Mucosa of gallbladder (tissue), 1 donor: ENCODE results near the gene RNF135. TPM values are rescaled to one million over a fixed set of nuclear protein-coding genes. Genes with fewer than 3 reads are reported as not detected.
"Not testable (repeated sequence)": the region's sequence is repeated elsewhere in the genome, so short reads cannot be mapped to it uniquely, and the experiment has no call there.

Experiments used
- DNase-seq: peaks from one replicate; pipeline ENCODE4 v3.0.0-alpha.2; 2020; ENCODE audit warnings: low spot score
- total RNA-seq: library from RNA; stranded (reverse); gene quantifications from one replicate; pipeline ENCODE4 v1.2.1, GENCODE V29; 2021
- donor health status: DM: no; HTN: no; CAD: no.

The RNF135 gene
- total RNA-seq, 1 donor from 2014 or later = 22.3 TPM

DNA sequence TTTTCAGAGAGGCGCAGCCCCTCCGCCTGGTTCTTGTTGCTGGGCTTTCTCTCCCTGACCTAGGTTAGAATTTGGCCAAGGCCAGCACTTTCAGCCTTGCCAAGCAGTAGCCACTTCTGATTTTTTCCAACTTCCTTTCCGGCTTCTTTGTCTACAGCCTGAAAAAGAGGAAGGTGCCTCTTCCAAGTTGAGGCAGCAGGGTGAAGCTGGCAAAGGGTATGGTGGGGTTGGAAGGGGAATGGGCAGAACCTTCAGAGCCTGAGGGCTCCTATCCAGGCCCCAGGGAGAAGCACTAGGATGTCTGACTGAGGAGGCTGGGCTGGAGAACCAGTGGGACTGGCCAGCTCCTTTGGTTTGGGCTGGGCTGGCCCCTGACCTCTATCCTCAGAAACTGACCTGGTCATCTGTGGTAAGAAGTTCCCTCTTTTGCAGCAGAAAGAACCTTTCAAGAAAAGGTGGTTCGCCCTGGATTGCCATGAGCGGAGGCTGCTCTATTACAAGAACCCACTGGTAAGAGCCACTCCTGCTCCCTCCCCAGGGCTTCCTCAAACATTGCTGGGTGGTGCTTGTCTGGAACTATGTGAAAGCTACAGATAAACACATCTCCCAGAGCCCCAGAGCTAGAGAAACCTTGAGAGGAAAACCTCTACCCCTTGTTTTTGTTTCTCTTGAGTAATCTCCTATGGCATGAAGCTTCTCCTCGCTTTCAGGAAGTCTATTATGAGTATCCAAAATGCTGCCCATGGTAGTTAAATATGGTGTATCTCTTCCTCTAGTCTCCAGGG is 16.6 kb upstream of the RNF135 start:
- DNase-seq = no peak

DNA sequence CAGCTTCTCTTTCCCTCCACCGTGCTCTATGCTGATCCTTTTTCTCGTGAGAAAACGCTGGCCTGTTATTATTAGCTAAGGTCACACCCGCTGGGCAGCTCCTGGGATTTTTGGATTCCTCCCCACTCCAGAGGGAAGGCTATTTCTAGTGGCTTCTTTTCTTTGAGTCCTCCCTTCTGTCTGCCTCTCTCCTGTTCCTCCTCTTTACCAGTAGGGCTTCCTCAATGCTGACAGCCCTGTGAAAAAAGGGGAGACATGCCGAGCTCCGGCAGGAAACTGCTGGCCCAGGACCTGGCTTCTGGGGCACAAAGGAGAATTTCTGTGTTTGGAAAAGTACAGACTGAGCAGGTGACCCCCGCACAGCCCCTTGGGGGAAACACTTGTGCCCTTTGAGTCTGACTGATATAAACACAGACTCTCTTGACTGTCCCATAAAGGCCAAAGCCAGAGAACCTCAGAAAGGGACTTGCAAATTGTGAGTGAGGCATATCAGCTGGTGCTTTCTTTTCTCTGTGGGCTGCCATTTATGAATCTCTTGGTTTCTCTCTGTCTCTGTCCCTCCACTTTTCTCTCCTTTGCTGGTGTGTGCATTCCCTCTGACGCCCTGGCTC is 14.0 kb upstream of the RNF135 start:
- no peak for DNase-seq

DNA sequence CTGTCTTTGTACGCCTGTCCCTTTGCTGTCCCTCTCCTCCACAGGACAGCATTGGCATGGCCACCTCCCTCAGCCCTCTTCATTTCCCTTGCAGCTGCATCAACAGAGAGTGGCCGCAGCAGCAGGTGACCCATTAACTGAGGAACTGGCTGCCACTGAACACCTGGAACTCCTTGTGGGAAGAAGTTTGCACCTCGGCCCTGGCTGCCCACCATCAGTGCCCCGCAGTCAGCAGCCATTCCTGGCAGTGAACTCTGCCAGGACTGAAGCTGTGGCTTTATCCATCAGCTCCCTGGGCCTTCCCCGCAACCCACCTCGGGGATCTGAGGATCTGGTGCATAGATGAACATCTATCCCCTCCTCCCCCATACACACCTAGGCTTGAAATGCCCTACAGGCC is 13.1 kb upstream of the RNF135 start:
- DNase-seq = no peak

DNA sequence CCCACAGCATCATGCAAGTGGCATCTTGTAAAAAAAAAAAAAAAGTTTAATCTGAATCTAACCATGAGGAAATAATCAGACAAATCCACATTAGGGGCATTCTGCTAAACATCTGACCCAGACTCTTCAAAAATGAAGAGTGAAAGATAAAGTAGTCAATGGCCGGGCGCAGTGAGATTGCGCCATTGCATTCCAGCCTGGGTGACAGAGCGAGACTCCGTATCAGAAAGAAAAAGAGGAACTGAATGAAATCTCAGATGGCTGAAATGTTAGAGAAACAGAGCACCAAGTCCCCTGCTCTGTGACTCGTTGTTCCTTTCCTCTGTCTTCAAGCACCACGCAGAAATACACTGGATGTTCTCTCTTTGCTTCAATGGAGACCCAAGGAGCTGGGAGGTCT is 12.7 kb upstream of the RNF135 start:
- DNase-seq = no peak

DNA sequence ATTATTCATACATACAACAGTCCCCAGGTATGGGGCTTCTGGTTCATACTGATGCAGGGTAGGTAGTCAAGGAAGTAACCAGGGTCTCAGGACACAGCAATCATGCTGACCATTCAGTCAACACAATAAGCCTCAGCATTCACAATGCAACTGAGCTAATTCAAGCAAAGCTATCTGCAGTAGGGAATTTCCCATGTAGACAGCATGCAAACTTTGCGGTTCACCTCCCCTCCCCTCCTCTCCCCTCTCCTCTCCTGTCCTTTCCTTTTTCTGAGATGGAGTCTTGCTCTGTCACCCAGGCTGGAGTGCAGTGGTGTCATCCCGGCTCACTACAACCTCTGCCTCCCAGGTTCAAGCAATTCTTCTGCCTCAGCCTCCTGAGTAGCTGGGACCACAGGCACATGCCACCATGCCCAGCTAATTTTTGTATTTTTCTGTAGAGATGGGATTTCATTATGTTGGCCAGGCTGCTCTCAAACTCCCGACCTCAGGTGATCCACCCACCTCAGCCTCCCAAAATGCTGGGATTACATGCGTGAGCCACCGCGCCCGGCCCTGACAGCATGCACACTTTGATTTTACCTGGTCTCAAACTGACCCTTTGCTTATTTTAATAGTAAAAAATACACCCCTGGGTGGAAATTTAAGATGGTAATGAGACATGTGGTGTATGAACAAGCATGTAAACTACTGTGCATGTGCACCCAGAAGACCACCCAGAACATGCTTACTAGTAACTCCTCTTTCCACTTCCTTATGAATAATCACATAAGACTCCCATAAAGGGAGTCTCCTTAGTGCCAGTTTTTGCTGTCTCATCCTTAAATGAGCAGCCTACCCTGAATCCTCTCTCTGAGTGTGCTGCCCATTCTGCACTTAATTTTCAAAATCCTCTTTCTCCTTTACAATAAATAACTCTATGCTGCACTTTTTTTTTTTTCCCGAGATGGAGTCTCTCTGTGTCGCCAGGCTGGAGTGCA is 9.3 kb upstream of the RNF135 start:
- no peak for DNase-seq

GRCh38 chr17:30964312-30964711 is 6.5 kb upstream of the RNF135 start:
- DNase-seq = not testable (repeated sequence)

DNA sequence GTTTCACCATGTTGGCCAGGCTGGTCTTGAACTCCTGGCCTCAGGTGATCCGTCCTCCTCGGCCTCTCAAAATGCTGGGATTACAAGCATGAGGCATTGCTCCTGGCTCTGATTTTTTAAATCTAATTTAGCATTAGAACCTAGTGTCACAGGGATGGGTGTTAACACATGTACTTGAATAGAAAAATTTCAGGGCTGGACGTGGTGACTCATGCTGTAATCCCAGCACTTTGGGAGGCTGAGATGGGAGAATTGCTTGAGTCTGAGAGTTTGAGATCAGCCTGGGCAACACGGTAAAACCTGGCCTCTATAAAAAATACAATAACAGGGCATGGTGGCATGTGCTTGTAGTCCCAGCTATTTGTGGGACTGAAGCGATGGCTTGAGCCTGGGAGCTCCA is 6.0 kb upstream of the RNF135 start:
- DNase-seq = no peak

- no peak for DNase-seq
These were observed 5.2 kb upstream of the RNF135 start for GRCh38 chr17:30965686-30966085.

DNA sequence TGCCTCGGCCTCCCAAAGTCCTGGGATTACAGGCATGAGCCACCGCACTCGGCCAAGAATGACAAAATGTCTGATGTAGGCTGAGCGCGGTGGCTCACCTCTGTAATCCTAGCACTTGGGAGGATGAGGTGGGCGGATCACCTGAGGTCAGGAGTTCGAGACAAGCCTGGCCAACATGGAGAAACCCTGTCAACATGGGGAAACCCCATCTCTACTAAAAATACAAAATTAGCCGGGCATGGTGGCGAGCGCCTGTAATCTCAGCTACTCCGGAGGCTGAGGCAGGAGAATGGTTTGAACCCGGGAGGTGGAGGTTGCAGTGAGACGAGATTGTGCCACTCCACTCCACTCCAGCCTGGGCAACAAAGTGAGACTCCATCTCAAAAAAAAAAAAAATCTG is 2.9 kb upstream of the RNF135 start:
- not testable (repeated sequence) for DNase-seq

GRCh38 chr17:30969989-30970830 is 629 bp upstream of the RNF135 start:
- no peak for DNase-seq

GRCh38 chr17:30975042-30975820 is 4.4 kb downstream of the RNF135 start:
- DNase-seq = no peak

- not testable (repeated sequence) for DNase-seq
These were observed 9.1 kb downstream of the RNF135 start for GRCh38 chr17:30979919-30980318.

DNA sequence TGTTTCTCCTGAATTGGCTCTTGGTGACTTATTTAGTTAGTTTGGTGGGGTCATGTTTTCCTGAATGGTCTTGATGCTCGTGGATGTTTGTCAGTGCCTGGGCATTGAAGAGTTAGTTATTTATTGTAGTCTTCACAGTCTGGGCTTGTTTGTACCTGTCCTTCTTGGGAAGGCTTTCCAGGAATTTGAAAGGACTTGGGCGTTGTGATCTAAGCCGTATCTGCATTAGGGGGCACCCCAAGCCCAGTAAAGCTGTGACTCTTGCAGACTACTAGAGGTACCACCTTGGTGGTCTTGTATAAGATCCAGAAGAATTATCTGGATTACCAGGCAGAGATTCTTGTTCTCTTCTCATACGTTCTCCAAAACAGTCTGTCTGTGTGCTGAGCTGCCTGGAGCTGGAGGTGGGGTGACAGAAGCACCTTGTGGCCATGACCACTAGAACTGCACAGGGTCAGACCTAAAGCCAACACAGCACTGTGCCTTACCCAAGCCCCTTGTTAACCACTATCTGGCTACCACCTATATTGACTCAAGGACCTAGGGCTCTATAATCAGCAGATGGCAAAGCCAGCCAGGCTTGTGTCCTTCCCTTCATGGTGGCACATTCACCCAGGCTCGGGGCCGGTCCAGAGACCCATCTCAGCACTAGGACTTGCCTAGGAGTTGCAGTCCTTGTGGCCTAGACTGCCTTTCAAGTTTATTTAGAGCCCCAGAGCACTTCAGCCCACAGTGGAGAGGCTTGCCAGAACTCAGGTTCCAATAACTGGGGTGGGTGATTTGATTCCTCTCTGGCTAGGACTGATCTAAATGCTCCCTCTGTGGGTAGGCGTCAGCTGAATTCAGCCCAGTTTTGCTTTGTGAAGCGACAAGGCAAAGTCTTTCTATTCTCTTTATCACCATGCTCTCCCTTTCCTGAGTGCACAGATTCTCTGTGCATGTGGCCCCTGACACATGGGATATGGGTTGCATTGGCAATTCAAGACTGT is 11.0 kb downstream of the RNF135 start:
- DNase-seq = no peak

DNA sequence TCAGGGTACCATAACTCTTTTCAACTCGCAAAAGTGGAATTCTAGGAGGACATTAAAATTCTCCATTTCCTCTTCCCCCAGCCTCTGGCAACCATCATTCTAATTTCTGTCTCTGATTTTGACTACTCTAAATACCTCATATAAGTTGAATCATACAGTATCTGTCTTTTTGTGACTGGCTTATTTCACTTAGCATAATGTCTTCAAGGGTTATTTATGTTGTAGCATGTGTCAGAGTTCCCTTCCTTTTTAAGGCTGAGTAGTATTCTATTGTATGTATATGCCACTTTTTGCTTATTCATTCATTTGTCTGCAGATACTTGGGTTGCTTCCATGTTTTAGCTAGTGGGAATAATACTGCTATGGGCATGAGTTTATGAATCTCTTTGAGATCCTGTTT is 12.0 kb downstream of the RNF135 start:
- DNase-seq = no peak

GRCh38 chr17:30990458-30990857 is 19.6 kb downstream of the RNF135 start:
- no peak for DNase-seq

DNA sequence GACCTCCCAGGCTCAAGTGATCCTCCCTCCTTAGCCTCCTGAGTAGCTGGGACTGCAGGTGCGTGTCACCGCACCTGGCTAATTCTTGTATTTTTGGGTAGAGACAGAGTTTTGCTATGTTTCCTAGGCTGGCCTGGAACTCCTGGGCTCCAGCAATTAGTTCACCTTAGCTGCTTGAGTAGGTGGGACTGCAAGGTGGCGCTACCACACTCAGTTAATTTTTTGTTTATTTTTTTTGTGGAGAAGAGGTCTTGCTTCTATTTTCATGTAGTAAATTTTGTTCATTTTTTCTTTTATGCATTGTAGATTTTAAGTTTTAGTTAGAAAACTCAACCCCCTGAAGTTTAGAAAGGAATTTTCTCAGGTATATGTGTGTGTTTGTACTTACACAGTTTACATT is 21.7 kb downstream of the RNF135 start:
- DNase-seq = no peak

- no peak for DNase-seq
These were observed 24.5 kb downstream of the RNF135 start for GRCh38 chr17:30995347-30995746.

DNA sequence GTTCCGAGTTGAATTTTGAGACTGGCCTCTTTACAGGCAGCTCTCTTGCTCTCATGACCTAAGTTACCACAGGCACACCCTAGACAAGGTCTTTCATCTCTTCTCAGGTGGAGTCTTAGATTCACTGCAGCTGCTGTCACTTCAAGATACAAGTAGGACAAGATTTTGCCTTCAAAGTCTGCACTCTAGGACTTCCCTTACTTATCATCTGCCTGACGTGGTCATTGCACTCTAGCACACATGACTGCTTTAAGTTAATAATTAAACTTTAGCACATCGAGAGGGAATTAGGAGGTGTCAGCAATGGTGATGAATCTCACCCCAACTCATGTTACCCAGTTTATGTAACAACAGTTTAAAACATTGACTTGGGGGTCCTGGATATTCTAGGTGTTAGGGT is 25.6 kb downstream of the RNF135 start:
- DNase-seq = no peak

DNA sequence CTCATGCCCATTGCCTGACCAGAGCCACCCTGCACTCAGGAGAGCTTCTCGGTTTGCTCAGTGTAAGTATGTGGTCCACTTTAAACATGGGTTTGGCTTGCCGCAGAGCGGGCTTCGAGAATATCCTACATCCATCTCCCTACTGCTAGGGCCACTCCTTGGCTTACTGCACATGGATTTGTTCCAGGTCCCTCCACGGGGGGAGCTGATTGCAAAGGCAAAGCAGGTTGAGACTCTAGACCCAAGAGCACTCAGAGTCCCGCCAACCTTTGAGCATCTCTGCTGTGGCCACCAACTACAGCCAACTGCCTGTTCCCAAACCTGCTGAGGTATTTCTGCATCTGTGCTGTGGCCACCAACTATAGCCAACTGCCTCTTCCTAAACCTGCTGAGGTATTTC is 26.4 kb downstream of the RNF135 start:
- DNase-seq = no peak
